Fibroblast of lung (primary cell): ENCODE data around the gene DENND1A. TPM values are rescaled to one million over a fixed set of nuclear protein-coding genes. Genes with fewer than 3 reads are reported as not detected.

ENCODE experiments used
- DNase-seq, 2 donors: peaks; one replicate each; pipeline versions ENCODE4 v3.0.0 to v3.0.0-alpha.2; 2010; ENCODE audit warnings: low read depth in 2 of 2
- H2AFZ ChIP-seq: 2 replicates; pipeline ENCODE4 v1.5.1; 2012; ENCODE audit warnings: low read length, control low read depth, inconsistent platforms
- H3K27ac ChIP-seq: 2 replicates; pipeline ENCODE4 v1.5.1; 2011; ENCODE audit warnings: low read length, control low read depth; ENCODE audit not compliant: insufficient read depth
- H3K27me3 ChIP-seq: 2 replicates; pipeline ENCODE4 v1.5.1; 2011; ENCODE audit warnings: mild to moderate bottlenecking, low read length; ENCODE audit not compliant: control insufficient read depth, insufficient read depth
- H3K36me3 ChIP-seq: 2 replicates; pipeline ENCODE4 v1.5.1; 2011; ENCODE audit warnings: low read length; ENCODE audit not compliant: control insufficient read depth, insufficient read depth
- H3K4me1 ChIP-seq: 2 replicates; pipeline ENCODE4 v1.5.1; 2011; ENCODE audit warnings: low read length; ENCODE audit not compliant: control insufficient read depth, insufficient read depth; ENCODE audit errors: extremely low read depth
- H3K4me2 ChIP-seq: 2 replicates; pipeline ENCODE4 v1.5.1; 2011; ENCODE audit warnings: low read length, control low read depth; ENCODE audit not compliant: insufficient read depth; ENCODE audit errors: extremely low read depth
- H3K4me3 ChIP-seq, 4 experiments: fragments of 200-600 bp in 1 of 4; sonication (generic) in 1 of 4; replicated peaks in 1 of 4; 2 replicates each; pipeline ENCODE4 v1.5.1; 2011 to 2016; ENCODE audit warnings: low read length in 4 of 4, low read depth in 3 of 4, mild to moderate bottlenecking in 3 of 4, control low read depth in 2 of 4, inconsistent platforms in 1 of 4, mixed read lengths in 1 of 4; ENCODE audit not compliant: insufficient read depth in 1 of 4; ENCODE audit errors: control extremely low read depth in 1 of 4
- H3K79me2 ChIP-seq: 2 replicates; pipeline ENCODE4 v1.5.1; 2012; ENCODE audit warnings: mild to moderate bottlenecking, low read length, inconsistent platforms; ENCODE audit not compliant: control insufficient read depth, insufficient read depth
- H3K9ac ChIP-seq: 2 replicates; pipeline ENCODE4 v1.5.1; 2011; ENCODE audit warnings: mild to moderate bottlenecking, low read length, control low read depth; ENCODE audit not compliant: insufficient read depth
- H3K9me3 ChIP-seq: 2 replicates; pipeline ENCODE4 v1.5.1; 2012; ENCODE audit warnings: low read depth, low read length; ENCODE audit not compliant: control insufficient read depth, insufficient read depth
- H4K20me1 ChIP-seq: 2 replicates; pipeline ENCODE4 v1.5.1; 2011; ENCODE audit warnings: low read length; ENCODE audit not compliant: control insufficient read depth, insufficient read depth; ENCODE audit errors: extremely low read depth
- CTCF ChIP-seq, 2 donors: IDR thresholded peaks in 1 of 2; conservative IDR thresholded peaks in 1 of 2; 1 replicate in 1 of 2; 2 replicates in 1 of 2; pipeline ENCODE4 v1.5.1; 2011 to 2012; ENCODE audit warnings: low read length in 2 of 2, control low read depth in 1 of 2, inconsistent platforms in 1 of 2, low read depth in 1 of 2, mild to moderate bottlenecking in 1 of 2
- EZH2 ChIP-seq: IDR thresholded peaks from 2 replicates; pipeline ENCODE4 v1.5.1; 2012; ENCODE audit warnings: low read length, control low read depth, mild to moderate bottlenecking; ENCODE audit errors: missing control alignments
- polyA plus RNA-seq, 2 donors: library from polyadenylated mRNA; depleted of rRNA in 1 of 2; stranded (reverse) in 1 of 2; unstranded in 1 of 2; fragments of >200 nt; gene quantifications; 2 replicates each; pipeline ENCODE4 v1.2.1, GENCODE V29; 2011 to 2012; ENCODE audit warnings: missing spikeins in 1 of 2
- total RNA-seq: library from RNA; depleted of rRNA; stranded (reverse); fragments of >200 nt; gene quantifications from 2 replicates; pipeline ENCODE4 v1.2.1, GENCODE V29; 2014

Gene DENND1A
- total and polyA plus RNA-seq, 2 donors (not counting 1 experiment from before 2014, with no cell fraction given), result 13.0 to 18.3 TPM

- no peak overlapping the region for H3K9ac ChIP-seq
- DNase-seq, result no peak
- no peaks in the 10 kb centered on the region for H4K20me1 ChIP-seq
- H3K36me3 ChIP-seq, result no peaks in the 10 kb centered on the region
- H3K79me2 ChIP-seq, result no peaks in the 10 kb centered on the region
- no peak overlapping the region for H3K4me3 ChIP-seq
- no peaks in the 10 kb centered on the region for H3K9me3 ChIP-seq
- no peaks in the 10 kb centered on the region for H3K4me1 ChIP-seq
- TF ChIP-seq EZH2, result no peak
- no peak for TF ChIP-seq CTCF (conservative IDR thresholded peaks at IDR 0.05 in 1 of 2, IDR thresholded peaks at IDR 0.05 in 1 of 2; ENCODE audit: low read depth in 1 of 2, low read length in 2 of 2)
- no peaks in the 10 kb centered on the region for H3K27me3 ChIP-seq
- H3K4me2 ChIP-seq, result no peak overlapping the region
- H2AFZ ChIP-seq, result no peak overlapping the region
- no peak overlapping the region for H3K27ac ChIP-seq
Observed at GRCh38 chr9:123695386-123695785, 234.5 kb downstream of the DENND1A start.

- H3K9me3 ChIP-seq, result no peaks in the 10 kb centered on the region
- H4K20me1 ChIP-seq, result no peaks in the 10 kb centered on the region
- H3K4me3 ChIP-seq, result no peak overlapping the region
- H3K79me2 ChIP-seq, result no peaks in the 10 kb centered on the region
- no peak for DNase-seq
- H3K4me2 ChIP-seq, result no peak overlapping the region
- no peaks in the 10 kb centered on the region for H3K4me1 ChIP-seq
- H3K9ac ChIP-seq, result no peak overlapping the region
- TF ChIP-seq EZH2 (no peak), CTCF (conservative IDR thresholded peaks at IDR 0.05 in 1 of 2, IDR thresholded peaks at IDR 0.05 in 1 of 2; ENCODE audit: low read depth in 1 of 2, low read length in 2 of 2) (no peak)
- H2AFZ ChIP-seq, result no peak overlapping the region
- H3K27ac ChIP-seq, result no peak overlapping the region
- no peaks in the 10 kb centered on the region for H3K27me3 ChIP-seq
- H3K36me3 ChIP-seq, result no peaks in the 10 kb centered on the region
Observed at GRCh38 chr9:123691765-123692303, 238.1 kb downstream of the DENND1A start.

- TF ChIP-seq CTCF (conservative IDR thresholded peaks at IDR 0.05 in 1 of 2, IDR thresholded peaks at IDR 0.05 in 1 of 2; ENCODE audit: low read depth in 1 of 2, low read length in 2 of 2), result no peak
- no peak for TF ChIP-seq EZH2
- H4K20me1 ChIP-seq, result no peaks in the 10 kb centered on the region
- no peak overlapping the region for H3K9ac ChIP-seq
- no peaks in the 10 kb centered on the region for H3K4me1 ChIP-seq
- no peaks in the 10 kb centered on the region for H3K79me2 ChIP-seq
- no peaks in the 10 kb centered on the region for H3K36me3 ChIP-seq
- H2AFZ ChIP-seq, result no peak overlapping the region
- H3K4me2 ChIP-seq, result no peak overlapping the region
- no peak for DNase-seq
- no peak overlapping the region for H3K4me3 ChIP-seq
- no peaks in the 10 kb centered on the region for H3K9me3 ChIP-seq
- no peak overlapping the region for H3K27ac ChIP-seq
- H3K27me3 ChIP-seq, result no peaks in the 10 kb centered on the region
Observed at GRCh38 chr9:123689701-123690428, 240.1 kb downstream of the DENND1A start.
